CD4-positive, alpha-beta T cell treated with Interleukin-2 at 100 ng/mL for 4 hours (primary cell): ENCODE results near the gene ALPL.
"Not testable (repeated sequence)": the region's sequence is repeated elsewhere in the genome, so short reads cannot be mapped to it uniquely, and the experiment has no call there.

Experiments
- DNase-seq: peaks from one replicate; pipeline ENCODE4 v3.0.0-alpha.2; 2020; ENCODE audit warnings: low spot score

Gene ALPL

DNA sequence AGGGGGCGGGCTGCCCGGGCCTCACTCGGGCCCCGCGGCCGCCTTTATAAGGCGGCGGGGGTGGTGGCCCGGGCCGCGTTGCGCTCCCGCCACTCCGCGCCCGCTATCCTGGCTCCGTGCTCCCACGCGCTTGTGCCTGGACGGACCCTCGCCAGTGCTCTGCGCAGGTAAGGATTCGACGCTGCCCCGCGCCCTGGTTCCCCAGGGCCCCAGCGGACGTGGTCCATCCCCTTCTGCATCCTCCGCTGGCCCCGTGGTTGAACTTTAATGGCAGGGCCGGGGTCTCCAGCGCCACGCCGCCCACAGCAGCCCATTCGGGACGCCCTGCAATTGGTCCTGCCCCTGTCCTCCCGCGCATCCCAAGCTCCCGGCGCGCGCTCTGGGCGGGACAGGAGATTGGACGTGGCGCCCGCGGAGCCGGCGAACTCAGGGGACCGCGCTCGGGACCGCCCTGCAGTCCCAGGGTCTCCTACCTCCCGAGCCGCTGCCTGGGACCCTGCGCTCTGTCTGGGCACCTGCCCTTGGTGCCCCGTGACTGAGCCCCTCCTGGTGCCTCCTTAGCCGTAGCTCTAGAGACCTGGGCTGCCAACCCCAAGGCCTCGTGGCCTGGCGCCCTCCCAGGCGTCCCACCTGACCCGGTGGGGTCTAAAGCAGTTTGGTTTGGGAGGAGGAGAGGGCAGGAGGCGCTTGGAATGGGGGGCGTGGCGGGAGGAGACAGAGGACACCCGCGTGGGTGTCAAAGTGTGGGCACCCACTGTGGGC, at the start of gene ALPL:
Gene ALPL (plus strand): TSS at position 73 of the 762 bp plus-strand sequence. CDS start 44,659 bp downstream, outside the sequence.
- DNase-seq: no peak

DNA sequence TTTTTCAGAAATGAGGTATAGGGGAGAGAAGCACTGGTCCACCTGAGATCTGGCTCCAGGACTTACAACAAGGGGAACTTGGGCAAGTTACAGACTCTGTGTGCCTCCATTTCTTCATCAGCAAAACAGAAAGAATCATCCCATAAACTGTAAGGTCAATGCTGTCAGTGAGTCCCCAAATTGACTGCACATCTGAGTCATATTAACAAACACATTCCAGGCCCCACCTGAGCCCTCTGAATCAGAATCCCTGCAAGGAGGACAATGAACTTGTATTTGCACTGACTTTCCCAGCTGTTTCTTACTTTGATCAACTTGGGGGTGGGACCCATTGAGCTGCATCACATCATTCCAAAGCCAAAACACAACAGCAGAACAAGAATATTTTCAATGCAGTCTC, 44.1 kb upstream of the ALPL start:
- DNase-seq: not testable (repeated sequence)

- not testable (repeated sequence) for DNase-seq
Measured at GRCh38 chr1:21467946-21468345, 41.3 kb upstream of the ALPL start.

- no peak for DNase-seq
Measured at GRCh38 chr1:21468599-21468998, 40.6 kb upstream of the ALPL start.

DNA sequence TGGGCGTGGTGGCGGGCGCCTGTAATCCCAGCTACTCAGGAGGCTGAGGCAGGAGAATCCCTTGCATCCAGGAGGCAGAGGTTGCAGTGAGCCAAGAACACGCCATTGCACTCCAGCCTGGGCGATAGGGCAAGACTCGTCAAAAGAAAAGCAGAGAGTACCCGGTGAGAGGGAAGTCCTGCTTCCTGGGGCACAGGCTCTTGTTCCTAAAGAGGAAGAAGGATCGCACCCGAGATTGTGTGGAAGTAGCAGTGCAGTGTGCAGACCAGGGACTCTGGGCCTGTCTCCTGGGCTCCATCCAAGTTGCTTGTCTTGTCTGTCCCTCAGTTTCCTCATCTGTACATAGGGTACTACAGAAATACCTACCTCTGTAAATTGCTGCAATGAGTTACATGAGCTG, 39.6 kb upstream of the ALPL start:
- no peak for DNase-seq

DNA sequence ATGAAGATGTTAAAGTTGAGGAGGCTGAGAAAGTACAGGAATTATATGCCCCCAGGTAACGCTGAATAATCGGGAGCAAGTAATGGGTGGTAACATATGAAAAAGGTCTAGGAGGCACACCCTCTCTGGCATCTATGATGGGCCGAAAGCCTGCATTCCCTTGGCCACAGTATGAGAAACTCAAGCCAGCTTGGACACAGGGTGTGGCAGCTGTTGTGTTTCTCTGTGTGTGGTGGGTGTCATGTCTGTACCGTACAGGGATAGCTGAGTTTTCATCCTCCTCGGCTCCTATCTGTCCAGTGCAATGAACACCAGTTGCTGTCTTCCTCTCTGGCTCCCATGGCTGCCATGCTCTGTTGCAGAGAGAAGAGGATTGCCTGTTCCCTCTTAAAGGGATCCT, 36.4 kb upstream of the ALPL start:
- DNase-seq: no peak

DNA sequence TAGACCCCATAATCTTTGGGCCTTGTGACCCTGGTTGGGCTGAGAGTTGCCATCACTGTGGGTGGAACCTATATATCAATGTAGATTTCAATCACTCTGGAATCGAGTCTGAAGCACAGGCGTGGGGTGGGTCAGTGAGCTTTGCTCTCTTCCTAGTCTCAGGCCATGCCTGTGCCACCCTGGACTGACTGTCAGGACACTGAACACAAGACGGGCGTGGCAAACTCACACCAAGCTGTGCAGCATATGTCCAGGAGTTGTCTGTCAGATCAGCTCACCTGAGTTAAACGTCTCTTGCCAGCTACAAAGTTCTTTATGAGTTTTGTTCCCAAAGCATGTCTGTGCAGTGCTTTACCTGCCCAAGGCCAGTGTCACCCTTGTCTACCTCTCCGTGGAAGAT, 30.9 kb upstream of the ALPL start:
- DNase-seq: no peak

DNA sequence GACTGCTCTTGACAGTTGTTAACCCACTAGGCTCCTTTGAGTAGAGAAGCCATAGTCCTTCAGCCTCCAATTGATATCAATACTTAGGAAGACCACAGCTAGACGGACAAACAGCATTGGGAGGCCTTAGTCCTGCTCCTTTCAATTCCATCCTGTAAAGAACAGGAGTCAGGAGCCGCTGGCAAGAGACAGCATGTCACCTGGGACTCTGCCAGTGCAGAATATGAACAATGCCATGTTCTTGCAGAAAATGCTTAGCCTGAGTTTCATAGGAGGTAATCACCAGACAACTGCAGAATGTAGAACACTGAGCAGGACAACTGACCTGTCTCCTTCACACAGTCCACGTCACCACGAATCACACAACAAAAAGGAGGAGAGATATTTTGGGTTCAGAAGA, 25.3 kb upstream of the ALPL start:
- not testable (repeated sequence) for DNase-seq

DNA sequence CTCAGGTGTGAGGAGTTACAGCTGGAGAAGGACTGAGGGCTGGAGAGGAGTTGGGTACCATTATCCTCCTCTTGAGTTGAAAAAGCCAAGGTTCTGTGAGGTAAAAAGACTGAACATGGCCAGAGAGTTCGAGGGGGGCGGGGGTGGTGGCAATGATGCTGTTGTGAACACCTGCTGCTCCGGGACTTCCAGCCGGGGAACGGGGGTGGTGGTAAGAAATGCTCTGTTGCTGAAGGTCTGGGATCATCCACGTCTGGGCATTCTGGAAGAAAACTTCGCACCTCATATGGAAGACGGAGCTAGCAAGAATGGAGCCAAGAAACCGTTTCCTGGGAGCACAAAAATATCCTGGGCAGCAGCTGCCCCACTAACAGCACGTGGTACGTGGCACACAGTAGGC, 20.1 kb upstream of the ALPL start:
- no peak for DNase-seq

DNA sequence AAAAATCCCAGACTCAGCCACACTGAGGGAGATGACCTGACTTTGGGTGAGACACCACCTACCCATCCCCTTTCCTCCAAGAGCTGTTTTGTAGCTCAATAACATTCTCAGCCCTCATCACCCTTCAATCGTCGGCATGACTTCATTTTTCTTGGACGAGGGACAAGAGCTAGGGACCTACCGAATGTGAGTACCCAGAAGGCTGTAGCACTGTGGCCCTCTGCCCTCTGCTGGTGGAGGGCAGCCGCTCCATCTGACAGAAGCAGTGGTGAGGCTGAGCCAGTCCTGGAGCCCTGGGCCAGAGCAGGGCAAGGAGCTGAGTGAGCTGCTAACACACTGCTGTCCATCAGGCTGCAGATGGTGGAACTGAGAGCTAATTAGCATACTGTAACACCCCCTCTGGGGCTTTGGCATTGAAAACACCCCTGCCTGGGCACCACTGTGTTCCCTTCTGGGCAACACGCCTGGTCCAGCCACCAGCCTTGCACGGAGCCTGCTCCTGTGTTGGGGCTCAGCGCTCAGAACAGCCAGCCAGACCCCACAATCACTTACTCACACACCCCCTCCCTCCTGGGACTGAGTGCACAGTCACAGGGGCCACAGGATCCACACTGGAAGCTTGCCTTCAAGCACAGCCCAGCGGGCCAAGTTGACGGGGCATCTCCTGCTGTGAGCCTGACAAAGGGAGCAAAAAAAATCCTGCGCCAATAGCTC, 18.3 kb upstream of the ALPL start:
- DNase-seq: no peak

- no peak for DNase-seq
Measured at GRCh38 chr1:21491488-21492355, 17.5 kb upstream of the ALPL start.

DNA sequence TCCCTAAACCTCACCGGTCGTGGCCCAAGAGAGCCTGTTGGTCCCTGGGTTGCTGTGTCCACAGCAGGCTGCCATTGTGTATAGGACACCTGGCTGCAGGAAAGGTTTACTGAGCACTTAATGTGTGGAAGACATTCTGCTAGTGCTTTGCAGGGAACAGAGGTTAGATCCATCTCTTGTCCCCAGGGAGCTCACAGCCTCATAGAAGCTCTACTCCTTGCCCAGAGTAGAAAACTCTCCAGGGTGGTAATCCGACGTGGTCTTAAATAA, 16.9 kb upstream of the ALPL start:
- no peak for DNase-seq

GRCh38 chr1:21494196-21494595, 15.0 kb upstream of the ALPL start:
- no peak for DNase-seq

- no peak for DNase-seq
Measured at GRCh38 chr1:21495225-21495820, 13.9 kb upstream of the ALPL start.

DNA sequence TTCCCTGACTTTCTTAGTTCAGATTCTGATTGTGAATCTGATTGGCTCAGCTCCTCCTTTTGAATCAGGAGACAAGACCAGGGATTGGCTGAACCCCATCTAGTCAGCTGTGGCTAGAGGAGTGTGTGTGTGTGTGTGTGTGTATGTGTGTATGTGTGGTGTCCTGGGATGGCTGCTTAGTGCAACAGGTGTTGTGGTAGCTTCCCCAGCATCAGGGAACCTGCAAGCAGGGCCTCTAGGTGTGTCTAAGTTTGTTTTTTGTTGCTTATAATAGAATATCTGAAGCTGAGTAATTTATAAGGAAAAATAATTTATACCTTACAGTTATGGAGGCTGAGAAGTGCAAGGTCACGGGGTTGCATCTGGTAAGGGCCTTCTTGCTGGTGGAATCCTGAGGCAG, 13.2 kb upstream of the ALPL start:
- DNase-seq: no peak

GRCh38 chr1:21496886-21497285, 12.3 kb upstream of the ALPL start:
- no peak for DNase-seq

DNA sequence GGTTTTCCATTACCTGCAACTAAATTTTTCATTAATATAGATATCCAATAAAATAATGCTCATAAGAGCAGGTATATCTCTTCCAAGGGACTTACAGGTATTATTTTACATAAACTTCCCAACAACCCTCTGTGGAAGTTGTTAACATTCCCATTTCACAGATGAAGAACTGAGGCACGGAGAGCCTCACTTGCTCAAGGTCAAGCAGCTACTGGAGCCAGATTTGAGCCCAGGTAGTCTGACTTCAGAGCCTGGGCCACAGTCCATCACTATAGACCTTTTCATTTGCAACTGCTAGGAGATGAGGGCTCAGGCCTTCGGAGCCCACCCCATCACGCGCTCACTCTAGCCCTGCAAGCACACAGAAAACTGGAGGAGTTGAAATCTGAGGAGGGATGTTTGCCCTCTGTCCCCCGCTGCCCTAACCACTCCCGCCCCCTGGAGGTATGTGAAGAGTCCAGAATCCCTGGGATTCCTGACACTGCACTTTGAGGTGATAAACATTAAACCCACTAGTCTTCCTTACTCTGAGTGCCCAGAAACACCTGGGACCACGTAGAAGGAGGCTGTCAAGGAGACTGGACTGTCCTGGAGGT, 11.7 kb upstream of the ALPL start:
- no peak for DNase-seq

- DNase-seq: no peak
Measured at GRCh38 chr1:21499283-21499950, 9.8 kb upstream of the ALPL start.

GRCh38 chr1:21503706-21504377, 5.4 kb upstream of the ALPL start:
- DNase-seq: no peak

- DNase-seq: no peak
Measured at GRCh38 chr1:21506804-21507203, 2.4 kb upstream of the ALPL start.
